WTC11 (cell line): Measurements from ENCODE around the gene TMEM259. TPM values are rescaled to one million over a fixed set of nuclear protein-coding genes. Genes with fewer than 3 reads are reported as not detected.

Experiments
- ATAC-seq: fragments of 200-7000 bp; cut with Tn5 transposase; 2 replicates; pipeline ENCODE4 v1.10.0; 2021; ENCODE audit warnings: mild to moderate bottlenecking, moderate library complexity
- CTCF ChIA-PET: fragments of 300-600 bp; sonication (Branson Sonifier 250); formaldehyde crosslinking; loops from one replicate; lab custom pipeline; 2021; ENCODE audit warnings: antibody characterized with exemption; lab: Charles Lee
- POLR2A ChIA-PET: fragments of 350-600 bp; sonication (Branson Sonifier 250); formaldehyde crosslinking; loops from one replicate; lab custom pipeline; 2021; ENCODE audit warnings: antibody characterized with exemption; lab: Charles Lee
- DNase-seq: peaks from one replicate; pipeline ENCODE4 v3.0.0; 2021; ENCODE audit warnings: low spot score
- H3K27ac Mint-ChIP-seq: 2 replicates; pipeline ENCODE4 v1.8.0; 2021; ENCODE audit warnings: mixed read lengths
- H3K27me3 Mint-ChIP-seq: 2 replicates; pipeline ENCODE4 v1.8.0; 2021; ENCODE audit warnings: low read depth, mild to moderate bottlenecking, moderate library complexity, mixed read lengths
- H3K36me3 Mint-ChIP-seq: 2 replicates; pipeline ENCODE4 v1.8.0; 2021; ENCODE audit warnings: mixed read lengths
- H3K4me1 Mint-ChIP-seq: 2 replicates; pipeline ENCODE4 v1.8.0; 2022; ENCODE audit warnings: mixed read lengths
- H3K4me3 Mint-ChIP-seq: 2 replicates; pipeline ENCODE4 v1.8.0; 2021; ENCODE audit warnings: mild to moderate bottlenecking, moderate library complexity, mixed read lengths
- H3K9me3 Mint-ChIP-seq: 2 replicates; pipeline ENCODE4 v1.8.0; 2021; ENCODE audit warnings: mixed read lengths
- CDX4 ChIP-seq: fragments of 250-450 bp; sonication (Bioruptor Pico); IDR thresholded peaks from 2 replicates; pipeline ENCODE4 v1.9.0; 2021; ENCODE audit warnings: moderate library complexity, mild to moderate bottlenecking, inconsistent platforms, borderline replicate concordance
- GABPB1 ChIP-seq: sonication (generic); formaldehyde crosslinking; IDR thresholded peaks from 2 replicates; pipeline ENCODE4 v1.8.1; 2023; ENCODE audit warnings: mild to moderate bottlenecking, missing genetic modification reagents
- GRHL2 ChIP-seq: fragments of 250-450 bp; sonication (Bioruptor Pico); IDR thresholded peaks from 2 replicates; pipeline ENCODE4 v1.8.0; 2022; ENCODE audit warnings: mild to moderate bottlenecking, moderate library complexity; ENCODE audit not compliant: insufficient replicate concordance, severe bottlenecking
- HMGA2 ChIP-seq: fragments of 250-450 bp; sonication (Bioruptor Pico); IDR thresholded peaks from 2 replicates; pipeline ENCODE4 v1.4.0; 2021; ENCODE audit warnings: mild to moderate bottlenecking, moderate library complexity
- JUN ChIP-seq: sonication (generic); formaldehyde crosslinking; IDR thresholded peaks from 2 replicates; pipeline ENCODE4 v1.8.0; 2023; ENCODE audit warnings: mild to moderate bottlenecking, missing genetic modification reagents
- MLX ChIP-seq: sonication (generic); formaldehyde crosslinking; IDR thresholded peaks from 2 replicates; pipeline ENCODE4 v1.8.1; 2023; ENCODE audit warnings: mild to moderate bottlenecking, missing genetic modification reagents, moderate library complexity
- NFATC4 ChIP-seq: fragments of 250-450 bp; sonication (Bioruptor Pico); IDR thresholded peaks from 2 replicates; pipeline ENCODE4 v1.9.0; 2021; ENCODE audit warnings: mild to moderate bottlenecking
- OVOL2 ChIP-seq: fragments of 250-450 bp; sonication (Bioruptor Pico); IDR thresholded peaks from 2 replicates; pipeline ENCODE4 v1.9.0; 2021; ENCODE audit warnings: mild to moderate bottlenecking, borderline replicate concordance
- RORB ChIP-seq: fragments of 250-450 bp; sonication (Bioruptor Pico); IDR thresholded peaks from 2 replicates; pipeline ENCODE4 v1.9.0; 2021; ENCODE audit warnings: mild to moderate bottlenecking
- SMAD3 ChIP-seq: sonication (generic); formaldehyde crosslinking; IDR thresholded peaks from 2 replicates; pipeline ENCODE4 v1.8.0; 2022; ENCODE audit warnings: missing genetic modification reagents, mild to moderate bottlenecking, borderline replicate concordance
- SMAD4 ChIP-seq: sonication (generic); formaldehyde crosslinking; IDR thresholded peaks from 2 replicates; pipeline ENCODE4 v1.8.0; 2022; ENCODE audit warnings: mild to moderate bottlenecking, missing genetic modification reagents
- TP53 ChIP-seq: sonication (generic); formaldehyde crosslinking; IDR thresholded peaks from 2 replicates; pipeline ENCODE4 v1.8.1; 2023; ENCODE audit warnings: mild to moderate bottlenecking, missing genetic modification reagents
- ZMAT4 ChIP-seq: fragments of 250-450 bp; sonication (Bioruptor Pico); IDR thresholded peaks from 2 replicates; pipeline ENCODE4 v1.9.0; 2021; ENCODE audit warnings: mild to moderate bottlenecking
- ZNF138 ChIP-seq: sonication (generic); formaldehyde crosslinking; conservative IDR thresholded peaks from 2 replicates; pipeline ENCODE4 v1.8.1; 2022; ENCODE audit warnings: mild to moderate bottlenecking, moderate library complexity, missing genetic modification reagents
- ZNF232 ChIP-seq: sonication (generic); formaldehyde crosslinking; IDR thresholded peaks from 2 replicates; pipeline ENCODE4 v1.8.0; 2022; ENCODE audit warnings: mild to moderate bottlenecking, missing genetic modification reagents
- total RNA-seq: library from RNA; stranded (reverse); gene quantifications from 3 replicates; pipeline ENCODE4 v1.2.3, GENCODE V29; 2021
- TF ChIP-seq, protein P1 (sequence below): fragments of 250-450 bp; sonication (Bioruptor Pico); IDR thresholded peaks from 2 replicates; pipeline ENCODE4 v1.8.0; 2021; ENCODE audit warnings: mild to moderate bottlenecking
- TF ChIP-seq, protein P2 (sequence below): sonication (generic); formaldehyde crosslinking; IDR thresholded peaks from 2 replicates; pipeline ENCODE4 v1.8.1; 2023; ENCODE audit warnings: mild to moderate bottlenecking, missing genetic modification reagents
- TF ChIP-seq, protein P3 (sequence below): sonication (generic); formaldehyde crosslinking; IDR thresholded peaks from 2 replicates; pipeline ENCODE4 v1.8.1; 2022; ENCODE audit warnings: low read depth, missing genetic modification reagents, borderline replicate concordance
- TF ChIP-seq, protein P4 (sequence below): sonication (generic); formaldehyde crosslinking; IDR thresholded peaks from 2 replicates; pipeline ENCODE4 v1.8.1; 2022; ENCODE audit warnings: low read depth, mild to moderate bottlenecking, moderate library complexity, missing genetic modification reagents, borderline replicate concordance
- TF ChIP-seq, protein P5 (sequence below): sonication (generic); formaldehyde crosslinking; IDR thresholded peaks from 2 replicates; pipeline ENCODE4 v1.8.1; 2023; ENCODE audit warnings: mild to moderate bottlenecking, missing genetic modification reagents, moderate library complexity

Gene TMEM259
- total RNA-seq, 1 experiment from 2014 or later: 202 TPM

GRCh38 chr19:1054102-1055027 lies 33.4 kb upstream of the TMEM259 start:
- Mint-ChIP-seq H3K27ac (no peak overlapping the region), H3K27me3 (peaks cover 4% of the 10 kb centered on the region), H3K9me3 (peaks cover 25% of the 10 kb centered on the region), H3K4me3 (no peak overlapping the region), H3K36me3 (peaks cover 34% of the 10 kb centered on the region), H3K4me1 (no peaks in the 10 kb centered on the region)
- TF ChIP-seq ZNF138 (CRISPR knock-in tag) (no peak), SMAD4 (no peak), GRHL2 (CRISPR knock-in tag) (no peak), TP53 (CRISPR knock-in tag) (no peak), OVOL2 (CRISPR knock-in tag) (no peak)
- ChIA-PET POLR2A (no interaction called here), CTCF (interaction anchor here (1.3 to 2.9 kb wide), 2 partner anchors 11 to 190 kb away, joined by 3 to 8 read pairs; no protein-coding TSS in a partner anchor)
- no peak for DNase-seq
- ATAC-seq: no peak

GRCh38 chr19:1053176-1054101 lies 32.5 kb upstream of the TMEM259 start:
- H3K36me3 Mint-ChIP-seq: peaks cover 30% of the 10 kb centered on the region
- TF ChIP-seq, protein P1, sequence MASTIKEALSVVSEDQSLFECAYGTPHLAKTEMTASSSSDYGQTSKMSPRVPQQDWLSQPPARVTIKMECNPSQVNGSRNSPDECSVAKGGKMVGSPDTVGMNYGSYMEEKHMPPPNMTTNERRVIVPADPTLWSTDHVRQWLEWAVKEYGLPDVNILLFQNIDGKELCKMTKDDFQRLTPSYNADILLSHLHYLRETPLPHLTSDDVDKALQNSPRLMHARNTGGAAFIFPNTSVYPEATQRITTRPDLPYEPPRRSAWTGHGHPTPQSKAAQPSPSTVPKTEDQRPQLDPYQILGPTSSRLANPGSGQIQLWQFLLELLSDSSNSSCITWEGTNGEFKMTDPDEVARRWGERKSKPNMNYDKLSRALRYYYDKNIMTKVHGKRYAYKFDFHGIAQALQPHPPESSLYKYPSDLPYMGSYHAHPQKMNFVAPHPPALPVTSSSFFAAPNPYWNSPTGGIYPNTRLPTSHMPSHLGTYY (CRISPR knock-in tag): no peak
- TF ChIP-seq, protein P2, sequence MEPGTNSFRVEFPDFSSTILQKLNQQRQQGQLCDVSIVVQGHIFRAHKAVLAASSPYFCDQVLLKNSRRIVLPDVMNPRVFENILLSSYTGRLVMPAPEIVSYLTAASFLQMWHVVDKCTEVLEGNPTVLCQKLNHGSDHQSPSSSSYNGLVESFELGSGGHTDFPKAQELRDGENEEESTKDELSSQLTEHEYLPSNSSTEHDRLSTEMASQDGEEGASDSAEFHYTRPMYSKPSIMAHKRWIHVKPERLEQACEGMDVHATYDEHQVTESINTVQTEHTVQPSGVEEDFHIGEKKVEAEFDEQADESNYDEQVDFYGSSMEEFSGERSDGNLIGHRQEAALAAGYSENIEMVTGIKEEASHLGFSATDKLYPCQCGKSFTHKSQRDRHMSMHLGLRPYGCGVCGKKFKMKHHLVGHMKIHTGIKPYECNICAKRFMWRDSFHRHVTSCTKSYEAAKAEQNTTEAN (CRISPR knock-in tag): no peak
- TF ChIP-seq HMGA2 (CRISPR knock-in tag) (no peak), NFATC4 (no peak), SMAD3 (CRISPR knock-in tag) (no peak), JUN (CRISPR knock-in tag) (no peak), ZNF232 (no peak)
- TF ChIP-seq, protein P3, sequence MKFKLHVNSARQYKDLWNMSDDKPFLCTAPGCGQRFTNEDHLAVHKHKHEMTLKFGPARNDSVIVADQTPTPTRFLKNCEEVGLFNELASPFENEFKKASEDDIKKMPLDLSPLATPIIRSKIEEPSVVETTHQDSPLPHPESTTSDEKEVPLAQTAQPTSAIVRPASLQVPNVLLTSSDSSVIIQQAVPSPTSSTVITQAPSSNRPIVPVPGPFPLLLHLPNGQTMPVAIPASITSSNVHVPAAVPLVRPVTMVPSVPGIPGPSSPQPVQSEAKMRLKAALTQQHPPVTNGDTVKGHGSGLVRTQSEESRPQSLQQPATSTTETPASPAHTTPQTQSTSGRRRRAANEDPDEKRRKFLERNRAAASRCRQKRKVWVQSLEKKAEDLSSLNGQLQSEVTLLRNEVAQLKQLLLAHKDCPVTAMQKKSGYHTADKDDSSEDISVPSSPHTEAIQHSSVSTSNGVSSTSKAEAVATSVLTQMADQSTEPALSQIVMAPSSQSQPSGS (CRISPR knock-in tag): no peak
- TF ChIP-seq, all 79 proteins: peak for 0
- Mint-ChIP-seq H3K27me3 (peaks cover 4% of the 10 kb centered on the region), H3K27ac (no peak overlapping the region), H3K9me3 (peaks cover 24% of the 10 kb centered on the region), H3K4me1 (no peaks in the 10 kb centered on the region), H3K4me3 (no peak overlapping the region)
- ATAC-seq: no peak
- ChIA-PET POLR2A (interaction anchor here (0.7 kb wide), 1 partner anchor 23 kb away, joined by 3 read pairs; no protein-coding TSS in a partner anchor), CTCF (interaction anchor here (1.3 kb wide), 1 partner anchor 191 kb away, joined by 3 read pairs; no protein-coding TSS in a partner anchor)
- DNase-seq: no peak

GRCh38 chr19:1052349-1052975 lies 31.5 kb upstream of the TMEM259 start:
- Mint-ChIP-seq H3K4me3 (no peak overlapping the region), H3K9me3 (peaks cover 14% of the 10 kb centered on the region), H3K27ac (no peak overlapping the region), H3K4me1 (no peaks in the 10 kb centered on the region), H3K36me3 (peaks cover 20% of the 10 kb centered on the region), H3K27me3 (peaks cover 3% of the 10 kb centered on the region)
- DNase-seq (no peak), ATAC-seq (no peak)
- ChIA-PET CTCF (interaction anchor here (1.3 kb wide), 1 partner anchor 192 kb away, joined by 3 read pairs; no protein-coding TSS in a partner anchor), POLR2A (no interaction called here)
- TF ChIP-seq RORB: no peak
- no peak for TF ChIP-seq ZNF232
- no peak for TF ChIP-seq ZMAT4 (CRISPR knock-in tag)
- TF ChIP-seq, protein P4, sequence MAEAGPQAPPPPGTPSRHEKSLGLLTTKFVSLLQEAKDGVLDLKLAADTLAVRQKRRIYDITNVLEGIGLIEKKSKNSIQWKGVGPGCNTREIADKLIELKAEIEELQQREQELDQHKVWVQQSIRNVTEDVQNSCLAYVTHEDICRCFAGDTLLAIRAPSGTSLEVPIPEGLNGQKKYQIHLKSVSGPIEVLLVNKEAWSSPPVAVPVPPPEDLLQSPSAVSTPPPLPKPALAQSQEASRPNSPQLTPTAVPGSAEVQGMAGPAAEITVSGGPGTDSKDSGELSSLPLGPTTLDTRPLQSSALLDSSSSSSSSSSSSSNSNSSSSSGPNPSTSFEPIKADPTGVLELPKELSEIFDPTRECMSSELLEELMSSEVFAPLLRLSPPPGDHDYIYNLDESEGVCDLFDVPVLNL: no peak
- no peak for TF ChIP-seq GABPB1
- TF ChIP-seq MLX: no peak
- no peak for TF ChIP-seq CDX4 (CRISPR knock-in tag)
- TF ChIP-seq, protein P5, sequence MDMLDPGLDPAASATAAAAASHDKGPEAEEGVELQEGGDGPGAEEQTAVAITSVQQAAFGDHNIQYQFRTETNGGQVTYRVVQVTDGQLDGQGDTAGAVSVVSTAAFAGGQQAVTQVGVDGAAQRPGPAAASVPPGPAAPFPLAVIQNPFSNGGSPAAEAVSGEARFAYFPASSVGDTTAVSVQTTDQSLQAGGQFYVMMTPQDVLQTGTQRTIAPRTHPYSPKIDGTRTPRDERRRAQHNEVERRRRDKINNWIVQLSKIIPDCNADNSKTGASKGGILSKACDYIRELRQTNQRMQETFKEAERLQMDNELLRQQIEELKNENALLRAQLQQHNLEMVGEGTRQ (CRISPR knock-in tag): no peak
